Erythroblast (primary cell): ENCODE results near the gene SCN9A.

Experiments used
- GATA1 ChIP-seq: IDR thresholded peaks from 2 replicates; pipeline ENCODE4 v1.6.1; 2011; ENCODE audit warnings: low read depth, mild to moderate bottlenecking, control low read depth, low read length, moderate library complexity
- POLR2A ChIP-seq: IDR thresholded peaks from 2 replicates; pipeline ENCODE4 v1.6.1; 2011; ENCODE audit warnings: mild to moderate bottlenecking, low read length

DNA sequence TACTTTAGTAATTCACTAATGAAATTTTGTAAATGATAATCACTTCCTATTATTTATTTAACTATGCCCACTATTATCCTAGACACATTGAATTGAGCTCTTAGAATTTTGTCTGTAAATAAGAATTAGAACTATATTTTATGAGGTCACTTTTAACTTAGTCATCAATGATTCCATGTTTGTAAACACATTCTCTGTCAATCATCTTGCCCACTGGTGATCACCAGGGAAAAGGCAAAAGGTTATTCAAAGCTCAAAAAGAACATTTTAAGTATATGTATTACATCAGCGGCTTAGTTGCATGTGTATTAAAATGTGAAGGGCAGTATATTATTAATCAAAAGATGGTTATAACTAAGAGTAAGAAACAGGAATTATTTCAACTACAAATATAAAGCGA lies 25.2 kb downstream of the SCN9A start:
- TF ChIP-seq POLR2A: no peak
- no peak for TF ChIP-seq GATA1
